PFSK-1 (cell line): ENCODE data around the gene CD163.

Experiments used
- FOXP2 ChIP-seq: optimal IDR thresholded peaks from 2 replicates; pipeline ENCODE3; 2011; ENCODE audit warnings: borderline replicate concordance, control low read depth, inconsistent platforms; ENCODE audit not compliant: insufficient read depth; ENCODE audit errors: extremely low read length, extremely low read depth
- POLR2AphosphoS5 ChIP-seq: IDR thresholded peaks from 2 replicates; pipeline ENCODE4 v1.6.1; 2012; ENCODE audit warnings: low read depth, mild to moderate bottlenecking, control low read depth, low read length, moderate library complexity
- REST ChIP-seq, 2 experiments: IDR thresholded peaks; 2 replicates each; pipeline versions ENCODE4 v1.6.1 to v1.8.0; 2011 to 2012; ENCODE audit warnings: low read depth in 2 of 2, low read length in 2 of 2, control low read depth in 1 of 2, inconsistent platforms in 1 of 2, mild to moderate bottlenecking in 1 of 2, moderate library complexity in 1 of 2; ENCODE audit not compliant: insufficient read depth in 1 of 2
- SIN3A ChIP-seq: IDR thresholded peaks from 2 replicates; pipeline ENCODE4 v1.6.1; 2012; ENCODE audit warnings: mild to moderate bottlenecking, low read length, moderate library complexity, borderline replicate concordance; ENCODE audit not compliant: insufficient read depth
- TAF1 ChIP-seq: IDR thresholded peaks from 2 replicates; pipeline ENCODE4 v1.6.1; 2012; ENCODE audit warnings: low read length, control low read depth, borderline replicate concordance; ENCODE audit not compliant: insufficient read depth

Gene CD163

GRCh38 chr12:7460375-7461259, 43.0 kb downstream of the CD163 start:
- TF ChIP-seq POLR2AphosphoS5 (no peak), TAF1 (no peak), REST (IDR thresholded peaks at IDR 0.05; ENCODE audit: insufficient read depth in 1 of 2, low read depth in 2 of 2, low read length in 2 of 2) (no peak), FOXP2 (no peak), SIN3A (no peak)

GRCh38 chr12:7459973-7460372, 43.6 kb downstream of the CD163 start:
- TF ChIP-seq POLR2AphosphoS5 (no peak), SIN3A (no peak), TAF1 (no peak), REST (IDR thresholded peaks at IDR 0.05; ENCODE audit: insufficient read depth in 1 of 2, low read depth in 2 of 2, low read length in 2 of 2) (no peak), FOXP2 (no peak)

GRCh38 chr12:7451756-7452155, 51.8 kb downstream of the CD163 start:
- TF ChIP-seq POLR2AphosphoS5 (no peak), SIN3A (no peak), FOXP2 (no peak), TAF1 (no peak), REST (IDR thresholded peaks at IDR 0.05; ENCODE audit: insufficient read depth in 1 of 2, low read depth in 2 of 2, low read length in 2 of 2) (no peak)

- no peak for TF ChIP-seq SIN3A
- TF ChIP-seq POLR2AphosphoS5 = no peak
- no peak for TF ChIP-seq REST (IDR thresholded peaks at IDR 0.05; ENCODE audit: insufficient read depth in 1 of 2, low read depth in 2 of 2, low read length in 2 of 2)
- no peak for TF ChIP-seq FOXP2
- no peak for TF ChIP-seq TAF1
Measured at GRCh38 chr12:7450667-7451066, 52.9 kb downstream of the CD163 start.

- TF ChIP-seq POLR2AphosphoS5 (no peak), SIN3A (no peak)
Measured at GRCh38 chr12:7448099-7448498, 55.5 kb downstream of the CD163 start.
